Endothelial cell of umbilical vein (primary cell): Measurements from ENCODE around the gene CLDN14. TPM values are rescaled to one million over a fixed set of nuclear protein-coding genes. Genes with fewer than 3 reads are reported as not detected.

Experiments
- BruUV-seq: library from RNA; stranded (reverse); fragments of 400-500 nt; replicated peaks from 2 replicates; lab custom pipeline; 2021; lab: Mats Ljungman, UMichigan
- CTCF ChIA-PET: fragments of 300-600, 350-600 bp; sonication (Branson Sonifier 250); formaldehyde crosslinking; loops from one replicate; lab custom pipeline; 2021; ENCODE audit warnings: antibody characterized with exemption, inconsistent platforms; lab: Charles Lee
- POLR2A ChIA-PET: fragments of 300-600, 350-600 bp; sonication (Branson Sonifier 250); formaldehyde crosslinking; loops from one replicate; lab custom pipeline; 2021; ENCODE audit warnings: antibody characterized with exemption, inconsistent platforms; lab: Charles Lee
- DNase-seq: peaks from one replicate; pipeline ENCODE4 v3.0.0-alpha.2; 2011; ENCODE audit warnings: low read depth, low spot score
- FAIRE-seq: peaks from 2 replicates; lab custom pipeline; 2011; peaks lifted over from hg19 to GRCh38; lab: Jason Lieb, UNC
- H2AFZ ChIP-seq: 2 replicates; pipeline ENCODE4 v1.6.0; 2012; ENCODE audit warnings: low read depth, low read length, control low read depth, inconsistent platforms
- H3K27ac ChIP-seq: 2 replicates; pipeline ENCODE4 v1.5.1; 2011; ENCODE audit warnings: low read depth, mild to moderate bottlenecking, control low read depth, low read length, moderate library complexity; ENCODE audit not compliant: insufficient read depth
- H3K27me3 ChIP-seq, 2 experiments: 2 replicates each; pipeline versions ENCODE4 v1.6.0 to v1.6.1; 2011; ENCODE audit warnings: low read length in 2 of 2, mixed read lengths in 1 of 2; ENCODE audit not compliant: control insufficient read depth in 2 of 2, insufficient read depth in 2 of 2
- H3K36me3 ChIP-seq, 2 experiments: 2 replicates in 1 of 2; 3 replicates in 1 of 2; pipeline ENCODE4 v1.5.1; 2011; ENCODE audit warnings: low read length in 2 of 2, mild to moderate bottlenecking in 1 of 2, moderate library complexity in 1 of 2; ENCODE audit not compliant: control insufficient read depth in 2 of 2, insufficient read depth in 2 of 2; ENCODE audit errors: extremely low read depth in 1 of 2
- H3K4me1 ChIP-seq: 3 replicates; pipeline ENCODE4 v1.5.1; 2011; ENCODE audit warnings: mild to moderate bottlenecking, low read length; ENCODE audit not compliant: control insufficient read depth, insufficient read depth; ENCODE audit errors: extremely low read depth
- H3K4me2 ChIP-seq: 2 replicates; pipeline ENCODE4 v1.6.1; 2011; ENCODE audit warnings: low read length, control low read depth, mixed read lengths; ENCODE audit not compliant: insufficient read depth
- H3K4me3 ChIP-seq, 3 experiments: fragments of 200-600 bp in 1 of 3; sonication (generic), shearing (Covaris generic) in 1 of 3; replicated peaks in 1 of 3; 2 replicates each; pipeline ENCODE4 v1.5.1; 2011 to 2016; ENCODE audit warnings: control low read depth in 3 of 3, low read length in 3 of 3, mild to moderate bottlenecking in 2 of 3, inconsistent platforms in 1 of 3, low read depth in 1 of 3, moderate library complexity in 1 of 3; ENCODE audit not compliant: insufficient read depth in 1 of 3
- H3K79me2 ChIP-seq: 2 replicates; pipeline ENCODE4 v1.6.0; 2012; ENCODE audit warnings: low read length, inconsistent platforms; ENCODE audit not compliant: control insufficient read depth, insufficient read depth
- H3K9ac ChIP-seq: replicated peaks from 2 replicates; pipeline ENCODE3; 2011; ENCODE audit warnings: low read length, control low read depth; ENCODE audit not compliant: insufficient read depth; ENCODE audit errors: extremely low read depth
- H3K9me1 ChIP-seq: replicated peaks from 3 replicates; pipeline ENCODE4 v1.6.0; 2011; ENCODE audit warnings: mild to moderate bottlenecking, low read length; ENCODE audit not compliant: control insufficient read depth, insufficient read depth; ENCODE audit errors: extremely low read depth
- H3K9me3 ChIP-seq: replicated peaks from 2 replicates; pipeline ENCODE4 v1.5.1; 2012; ENCODE audit warnings: low read length, inconsistent platforms; ENCODE audit not compliant: control insufficient read depth, insufficient read depth
- H4K20me1 ChIP-seq: replicated peaks from 2 replicates; pipeline ENCODE3; 2011; ENCODE audit warnings: mild to moderate bottlenecking, low read length; ENCODE audit not compliant: control insufficient read depth, insufficient read depth; ENCODE audit errors: extremely low read depth
- CTCF ChIP-seq, 2 donors: IDR thresholded peaks; 1 replicate in 1 of 2; 2 replicates in 1 of 2; pipeline ENCODE4 v1.5.1; 2011; ENCODE audit warnings: low read length in 2 of 2, mild to moderate bottlenecking in 2 of 2, moderate library complexity in 2 of 2, control low read depth in 1 of 2, inconsistent platforms in 1 of 2, low read depth in 1 of 2; ENCODE audit not compliant: insufficient read depth in 1 of 2; ENCODE audit errors: extremely low read depth in 1 of 2
- EZH2 ChIP-seq: IDR thresholded peaks from 2 replicates; pipeline ENCODE4 v1.6.1; 2012; ENCODE audit warnings: borderline replicate concordance, low read depth, mild to moderate bottlenecking, moderate library complexity, low read length, inconsistent platforms; ENCODE audit not compliant: severe bottlenecking
- FOS ChIP-seq: IDR thresholded peaks from 2 replicates; pipeline ENCODE4 v1.6.1; 2011; ENCODE audit warnings: mild to moderate bottlenecking, low read length, moderate library complexity, borderline replicate concordance; ENCODE audit not compliant: insufficient read depth
- GATA2 ChIP-seq: IDR thresholded peaks from 2 replicates; pipeline ENCODE4 v1.7.0; 2011; ENCODE audit warnings: low read depth, mild to moderate bottlenecking, moderate library complexity, mixed read lengths, low read length; ENCODE audit not compliant: insufficient read length, insufficient read depth
- JUN ChIP-seq: IDR thresholded peaks from 2 replicates; pipeline ENCODE4 v1.6.1; 2011; ENCODE audit warnings: borderline replicate concordance, low read depth; ENCODE audit not compliant: insufficient read length, insufficient read depth
- MAX ChIP-seq: IDR thresholded peaks from 2 replicates; pipeline ENCODE4 v1.6.1; 2011; ENCODE audit not compliant: insufficient read depth, insufficient read length
- MYC ChIP-seq: IDR thresholded peaks from one replicate; pipeline ENCODE4 v1.6.1; 2011; ENCODE audit warnings: mild to moderate bottlenecking, low read depth, low read length
- POLR2A ChIP-seq: IDR thresholded peaks from 2 replicates; pipeline ENCODE4 v1.6.1; 2012; ENCODE audit warnings: low read depth, mild to moderate bottlenecking, control low read depth, low read length
- POLR2AphosphoS5 ChIP-seq: IDR thresholded peaks from 2 replicates; pipeline ENCODE4 v1.6.1; 2012; ENCODE audit warnings: low read depth, mild to moderate bottlenecking, control low read depth, low read length, moderate library complexity; ENCODE audit not compliant: insufficient read depth
- dilution Hi-C: fragments of 300-500 bp; cut with MboI; formaldehyde crosslinking; loops from one replicate; pipeline ENCODE4 v1.15.0; 2019; ENCODE audit warnings: low sequenced_read_pairs; ENCODE audit not compliant: extremely low pct_ligation_motif_present
- intact Hi-C: fragments of 100-400 bp; cut with micrococcal nuclease; formaldehyde crosslinking; loops from one replicate; pipeline ENCODE4 v1.10.0; 2022
- polyA plus RNA-seq, 4 experiments: library from polyadenylated mRNA; depleted of rRNA in 3 of 4; stranded (reverse) in 3 of 4; unstranded in 1 of 4; fragments of >200 nt; gene quantifications; 2 replicates each; pipeline versions ENCODE4 v1.2.1 to v1.2.3, GENCODE V29; 2011 to 2012; ENCODE audit warnings: missing spikeins in 1 of 4
- total RNA-seq: library from RNA; stranded (reverse); gene quantifications from 2 replicates; pipeline ENCODE4 v1.2.3, GENCODE V29; 2021

The CLDN14 gene
- total and polyA plus RNA-seq, 2 donors (not counting 3 experiments of a cell fraction or from before 2014, with no cell fraction given): 1.0 to 2.5 TPM

GRCh38 chr21:36415375-36415774, 64.5 kb downstream of the CLDN14 start:
- CTCF ChIA-PET: interaction anchor here (1.6 kb wide), 1 partner anchor 13 kb away, joined by 3 read pairs; no protein-coding TSS in a partner anchor
- POLR2A ChIA-PET: no interaction called here
- H3K9ac ChIP-seq: no peak overlapping the region
- no peaks in the 10 kb centered on the region for H3K4me1 ChIP-seq
- TF ChIP-seq FOS (no peak), MAX (no peak), JUN (no peak), POLR2A (no peak), POLR2AphosphoS5 (no peak), EZH2 (no peak), CTCF (IDR thresholded peaks at IDR 0.05; ENCODE audit: extremely low read depth in 1 of 2, insufficient read depth in 1 of 2, low read depth in 1 of 2, low read length in 2 of 2) (no peak), GATA2 (no peak), MYC (no peak)
- no peaks in the 10 kb centered on the region for H3K79me2 ChIP-seq
- H3K9me3 ChIP-seq: no peaks in the 10 kb centered on the region
- DNase-seq (no peak), FAIRE-seq (no peak)
- intact Hi-C loops: no loop called here
- no peaks in the 10 kb centered on the region for H4K20me1 ChIP-seq
- no TSS peak for BruUV-seq
- no peak overlapping the region for H2AFZ ChIP-seq
- H3K9me1 ChIP-seq: no peaks in the 10 kb centered on the region
- H3K4me2 ChIP-seq: no peak overlapping the region
- no peak overlapping the region for H3K4me3 ChIP-seq
- H3K27me3 ChIP-seq: no peaks in the 10 kb centered on the region
- no peaks in the 10 kb centered on the region for H3K36me3 ChIP-seq
- no peak overlapping the region for H3K27ac ChIP-seq
- dilution Hi-C loops: no loop called here
